C4-2B (cell line): ENCODE results near the gene SAMD15.

Source experiments
- ZFX ChIP-seq: fragments of 450-650 bp; IDR thresholded peaks from 2 replicates; pipeline ENCODE4 v1.6.1; 2017
- TF ChIP-seq, protein P1 (sequence below): fragments of 450-650 bp; conservative IDR thresholded peaks from 2 replicates; pipeline ENCODE4 v1.5.1; 2017; ENCODE audit warnings: mild to moderate bottlenecking

DNA sequence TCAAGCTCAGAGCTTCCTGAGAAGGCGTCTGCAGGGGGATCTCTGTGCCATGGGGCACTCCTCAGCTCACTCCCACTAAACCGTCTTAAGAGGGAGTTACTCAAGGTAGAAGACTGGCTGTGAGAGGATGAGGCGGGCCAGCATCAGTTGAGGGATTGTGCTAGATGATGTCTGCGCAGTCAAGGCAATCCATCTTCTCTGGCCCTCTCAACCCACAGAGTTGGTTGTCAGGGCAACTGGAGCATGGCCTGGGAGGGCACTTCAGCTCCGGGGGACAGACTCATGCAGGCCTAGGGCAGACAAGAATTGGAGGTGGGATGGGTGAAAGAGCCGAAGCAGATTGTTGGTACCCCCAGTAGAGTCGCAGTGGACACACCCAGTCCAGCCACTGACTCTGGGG is 47.3 kb upstream of the SAMD15 start:
- TF ChIP-seq, protein P1, sequence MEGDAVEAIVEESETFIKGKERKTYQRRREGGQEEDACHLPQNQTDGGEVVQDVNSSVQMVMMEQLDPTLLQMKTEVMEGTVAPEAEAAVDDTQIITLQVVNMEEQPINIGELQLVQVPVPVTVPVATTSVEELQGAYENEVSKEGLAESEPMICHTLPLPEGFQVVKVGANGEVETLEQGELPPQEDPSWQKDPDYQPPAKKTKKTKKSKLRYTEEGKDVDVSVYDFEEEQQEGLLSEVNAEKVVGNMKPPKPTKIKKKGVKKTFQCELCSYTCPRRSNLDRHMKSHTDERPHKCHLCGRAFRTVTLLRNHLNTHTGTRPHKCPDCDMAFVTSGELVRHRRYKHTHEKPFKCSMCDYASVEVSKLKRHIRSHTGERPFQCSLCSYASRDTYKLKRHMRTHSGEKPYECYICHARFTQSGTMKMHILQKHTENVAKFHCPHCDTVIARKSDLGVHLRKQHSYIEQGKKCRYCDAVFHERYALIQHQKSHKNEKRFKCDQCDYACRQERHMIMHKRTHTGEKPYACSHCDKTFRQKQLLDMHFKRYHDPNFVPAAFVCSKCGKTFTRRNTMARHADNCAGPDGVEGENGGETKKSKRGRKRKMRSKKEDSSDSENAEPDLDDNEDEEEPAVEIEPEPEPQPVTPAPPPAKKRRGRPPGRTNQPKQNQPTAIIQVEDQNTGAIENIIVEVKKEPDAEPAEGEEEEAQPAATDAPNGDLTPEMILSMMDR, result no peak
- no peak for TF ChIP-seq ZFX
